ENCODE measurements around the gene RASL11B. TPM values are rescaled to one million over a fixed set of nuclear protein-coding genes. Genes with fewer than 3 reads are reported as not detected.

Gene RASL11B
- total and polyA plus RNA-seq, 2 of the 13 experiments (the other 11 are each of a cell fraction or from before 2014, with no cell fraction given) = 0.07 to 0.20 TPM

- TF ChIP-seq ZNF549 (CRISPR knock-in tag; IDR thresholded peaks at IDR 0.05) (no peak), HIC2 (CRISPR knock-in tag; IDR thresholded peaks at IDR 0.05; ENCODE audit: low read depth) (no peak), ZBTB3 (CRISPR knock-in tag; IDR thresholded peaks at IDR 0.05; ENCODE audit: borderline replicate concordance, low read depth) (no peak), CSRNP2 (CRISPR knock-in tag; conservative IDR thresholded peaks at IDR 0.05; ENCODE audit: low read depth) (no peak), HNF1A (IDR thresholded peaks at IDR 0.05; ENCODE audit: low read depth) (no peak), HNF1A (CRISPR knock-in tag; IDR thresholded peaks at IDR 0.05; ENCODE audit: borderline replicate concordance) (no peak), GMEB2 (CRISPR knock-in tag; IDR thresholded peaks at IDR 0.05; ENCODE audit: low read depth) (no peak), ZNF224 (CRISPR knock-in tag; IDR thresholded peaks at IDR 0.05) (no peak), THYN1 (CRISPR knock-in tag; IDR thresholded peaks at IDR 0.05; ENCODE audit: borderline replicate concordance, low read depth) (no peak), ZNF879 (CRISPR knock-in tag; IDR thresholded peaks at IDR 0.05) (no peak)
- Histone ChIP-seq H3K36me3 (replicated peaks in 1 of 2; ENCODE audit: control insufficient read depth in 1 of 2, insufficient read depth in 2 of 2, low read length in 2 of 2) (no peaks in the 10 kb centered on the region), H3K4me1 (ENCODE audit: insufficient read depth, low read length) (peaks cover 19% of the 10 kb centered on the region), H3K9me3 (ENCODE audit: low read length) (no peaks in the 10 kb centered on the region), H3K4me2 (ENCODE audit: low read depth, low read length) (no peak overlapping the region), H2AFZ (ENCODE audit: low read length) (no peak overlapping the region), H3K27ac (ENCODE audit: extremely low read length, insufficient read depth, low read length) (no peak overlapping the region), H3K4me3 (replicated peaks in 1 of 3; ENCODE audit: insufficient read depth in 1 of 3, low read depth in 2 of 3, low read length in 3 of 3) (no peak overlapping the region), H3K79me2 (ENCODE audit: insufficient read depth, low read length) (no peaks in the 10 kb centered on the region), H4K20me1 (ENCODE audit: insufficient read depth, low read length) (no peaks in the 10 kb centered on the region), H3K27me3 (ENCODE audit: control insufficient read depth in 1 of 2, insufficient read depth in 2 of 2, low read length in 2 of 2) (no peaks in the 10 kb centered on the region; a peak in 1 of 5 replicates), H3K9ac (ENCODE audit: insufficient read depth, low read depth, low read length) (no peak overlapping the region)
- DNase-seq (ENCODE audit: low spot score) (no peak), FAIRE-seq (no peak), ATAC-seq (no peak)
- intact Hi-C loops (cut with micrococcal nuclease; ENCODE audit: unreplicated experiment) (loop anchor here (5.0 kb wide), 1 partner anchor 279 kb away; no protein-coding TSS in a partner anchor), in situ Hi-C loops (cut with HindIII; ENCODE audit: extremely low pct_ligation_motif_present, low pct_unique_long_range_greater_than_20kb) (no loop called here)
- ChIA-PET CTCF (ENCODE audit: low intra/inter-chr PET ratio, low total read pairs) (no interaction called here), POLR2A (no interaction called here)
- BruUV-seq (replicated peaks) = no TSS peak
- WGBS (ENCODE audit: low lambda C conversion rate) = 92% methylated on average over 7 of the region's 7 CpGs
These were observed 25.4 kb upstream of the RASL11B start for GRCh38 chr4:52836678-52837077.

All from HepG2 (cell line).